Heart right ventricle (tissue), 16 donors: ENCODE results near the gene ARMC9. TPM values are rescaled to one million over a fixed set of nuclear protein-coding genes. Genes with fewer than 3 reads are reported as not detected.
"Not testable (repeated sequence)": the region's sequence is repeated elsewhere in the genome, so short reads cannot be mapped to it uniquely, and the experiment has no call there.

Experiments
- ATAC-seq, 8 donors: fragments of 200-7000 bp; cut with Tn5 transposase; one replicate each; pipeline ENCODE4 v1.9.1; 2020; ENCODE audit warnings: mild to moderate bottlenecking in 8 of 8, moderate library complexity in 8 of 8, moderate number of reproducible peaks in 1 of 8
- DNase-seq, 2 donors: peaks; one replicate each; pipeline ENCODE4 v3.0.0-alpha.2; 2020
- H3K27ac ChIP-seq, 10 donors: fragments of 200-600 bp; sonication (generic) in 2 of 10; one replicate each; pipeline versions ENCODE4 v1.5.0 to v1.8.0; 2020 to 2022; ENCODE audit warnings: mild to moderate bottlenecking in 3 of 10
- H3K27me3 ChIP-seq, 7 donors: fragments of 200-600 bp; one replicate each; pipeline ENCODE4 v1.8.0; 2021 to 2022; ENCODE audit warnings: mild to moderate bottlenecking in 2 of 7
- H3K36me3 ChIP-seq, 9 donors: fragments of 200-600 bp; sonication (generic) in 1 of 9; one replicate each; pipeline versions ENCODE4 v1.5.0 to v1.8.0; 2020 to 2022; ENCODE audit warnings: mild to moderate bottlenecking in 2 of 9
- H3K4me1 ChIP-seq, 9 donors: fragments of 200-600 bp; sonication (generic) in 1 of 9; one replicate each; pipeline versions ENCODE4 v1.5.0 to v1.8.0; 2020 to 2022; ENCODE audit warnings: mild to moderate bottlenecking in 4 of 9
- H3K4me3 ChIP-seq, 10 donors: fragments of 200-600 bp; sonication (generic) in 2 of 10; one replicate each; pipeline versions ENCODE4 v1.5.0 to v1.8.0; 2020 to 2022; ENCODE audit warnings: mild to moderate bottlenecking in 7 of 10, moderate library complexity in 2 of 10
- H3K9me3 ChIP-seq, 11 donors: fragments of 200-600 bp in 10 of 11; sonication (generic) in 2 of 11; one replicate each; pipeline versions ENCODE4 v1.5.0 to v1.8.0; 2013 to 2022; ENCODE audit warnings: mild to moderate bottlenecking in 2 of 11, control low read depth in 1 of 11, moderate library complexity in 1 of 11
- CTCF ChIP-seq, 9 donors: fragments of 200-600 bp; sonication (generic) in 2 of 9; IDR thresholded peaks; one replicate each; pipeline versions ENCODE4 v1.5.0 to v1.8.0; 2021 to 2022; ENCODE audit warnings: antibody characterized with exemption in 9 of 9, mild to moderate bottlenecking in 5 of 9, moderate library complexity in 1 of 9
- WGBS, 2 donors: extraction: QIAGEN DNeasy Blood & Tissue Kit; methylation state at CpG; one replicate each; pipeline ENCODE4 v1.1.7; 2013; ENCODE audit warnings: inconsistent platforms in 1 of 2; 5-methylcytosine and 5-hydroxymethylcytosine counted together
- intact Hi-C, 10 donors: fragments of 100-400 bp; cut with DNase I; formaldehyde crosslinking; loops; one replicate each; pipeline versions ENCODE4 v1.11.1 to v1.14.2; 2022
- polyA plus RNA-seq, 2 donors: library from polyadenylated mRNA; stranded (reverse); fragments of 200-250 nt; gene quantifications; one replicate each; pipeline ENCODE4 v1.2.3, GENCODE V29; 2013
- total RNA-seq, 10 donors: library from RNA; stranded (reverse); fragmentation: NEBNext Ultra II Directional in 3 of 10; extraction: Animal tissue kit (Norgen Biotek cat#: 25700) in 3 of 10; gene quantifications; one replicate each; pipeline versions ENCODE4 v1.2.1 to v1.2.4, GENCODE V29; 2021 to 2023
- donor health status: Arrhythmogenic right ventricular cardiomyopathy.
- donor health status: ischemic (EF 13 %, LVEDD 7.1; RV severe dilation, severe dysfunction).
- donor health status: healthy with polysubstance abuse.
- donor health status: DM: no; HTN: yes; CAD: no.
- donor health status: DM: no; HTN: no; CAD: no.
- donor health status: ischemic (EF 25% LVEDD 6.9; RV normal size, moderate dysfunction).
- donor health status: ischemic (EF 25% LVEDD 5.7; RV mildly dilated, moderate dysfunction).
- donor health status: healthy.
- donor health status: DM: yes; HTN: yes; CAD: no.
- donor health status: Ischemic cardiomyopathy.
- donor health status: ischemic (EF 35%, LVEDD 5.7; RV mildly dilated, moderate dysfunction).
- donor health status: nonischemic (EF 11% LVEDD 7.7; RV severe dilation, severe dysfunction).
- donor health status: DM: yes; HTN: yes; CAD: no.
- donor health status: PGD.
- donor health status: ischemic (EF 29% LVEDD 5.4; RV normal size, mild dysfunction).
- donor health status: nonischemic (EF 23%, LVEDD 6.1; RV moderate dilation, normal function).

The ARMC9 gene
- total and polyA plus RNA-seq, 12 donors, result 1.6 to 6.8 (median 2.3) TPM

GRCh38 chr2:231193216-231193615 lies 5.2 kb upstream of the ARMC9 start:
- intact Hi-C loops, result loop anchor here in 6 of 10 donors (2.0 to 10.0 kb wide), 5 partner anchors 81 to 88 kb away; no protein-coding TSS in a partner anchor
- Histone ChIP-seq H3K27ac (peak overlapping the region in 3 of 10 donors; percentile 93 to 97 (median 95)), H3K4me1 (peaks cover 14 to 45% (median 26%) of the 10 kb centered on the region in 9 donors), H3K27me3 (peaks cover 0 to 16% (median 0%) of the 10 kb centered on the region in 7 donors), H3K4me3 (no peak overlapping the region), H3K36me3 (no peaks in the 10 kb centered on the region), H3K9me3 (no peaks in the 10 kb centered on the region)
- DNase-seq (no peak), ATAC-seq (no peak)
- TF ChIP-seq CTCF (IDR thresholded peaks at IDR 0.05), result no peak
- 89 to 90% methylated on average over 3 of the region's 3 CpGs for WGBS, 2 donors

- no peak overlapping the region for H3K27ac ChIP-seq
- peaks cover 3 to 32% (median 18%) of the 10 kb centered on the region in 9 donors for H3K4me1 ChIP-seq
- no peaks in the 10 kb centered on the region for H3K9me3 ChIP-seq
- H3K36me3 ChIP-seq, result peaks cover 0 to under 1% (median 0%) of the 10 kb centered on the region in 9 donors
- no peak for DNase-seq
- ATAC-seq, result no peak
- TF ChIP-seq CTCF (IDR thresholded peaks at IDR 0.05), result no peak
- no peak overlapping the region for H3K4me3 ChIP-seq
- WGBS, 2 donors, result 92 to 94% methylated on average over 5 of the region's 5 CpGs
- intact Hi-C loops, result loop anchor here in 2 of 10 donors (5.0 to 10.0 kb wide), 2 partner anchors 89 to 92 kb away; no protein-coding TSS in a partner anchor
- H3K27me3 ChIP-seq, result peaks cover 0 to 11% (median 0%) of the 10 kb centered on the region in 7 donors
Observed at GRCh38 chr2:231196592-231196991, 1.8 kb upstream of the ARMC9 start.

- not testable (repeated sequence) for H3K4me3 ChIP-seq, ATAC-seq, H3K9me3 ChIP-seq, H3K27ac ChIP-seq, DNase-seq, H3K36me3 ChIP-seq
- Histone ChIP-seq H3K27me3 (peaks cover 0 to 11% (median 0%) of the 10 kb centered on the region in 7 donors), H3K4me1 (peaks cover 3 to 26% (median 15%) of the 10 kb centered on the region in 9 donors)
- intact Hi-C loops, result loop anchor here in 2 of 10 donors (5.0 to 10.0 kb wide), 2 partner anchors 90 to 92 kb away; no protein-coding TSS in a partner anchor
- 93 to 94% methylated on average over 7 of the region's 7 CpGs for WGBS, 2 donors
Observed at GRCh38 chr2:231197196-231197595, 1.2 kb upstream of the ARMC9 start.

GRCh38 chr2:231197706-231198290 lies 633 bp upstream of the ARMC9 start:
- ATAC-seq (no peak), DNase-seq (no peak)
- no peak for TF ChIP-seq CTCF (IDR thresholded peaks at IDR 0.05)
- peaks cover 0 to 19% (median 15%) of the 10 kb centered on the region in 9 donors for H3K4me1 ChIP-seq
- H3K36me3 ChIP-seq, result peaks cover 0 to 4% (median 0%) of the 10 kb centered on the region in 9 donors
- H3K9me3 ChIP-seq, result no peaks in the 10 kb centered on the region
- peak overlapping the region in 7 of 10 donors; percentile 41 to 81 (median 67) for H3K27ac ChIP-seq
- peaks cover 0 to 7% (median 0%) of the 10 kb centered on the region in 7 donors for H3K27me3 ChIP-seq
- H3K4me3 ChIP-seq, result peak overlapping the region; percentile 62 to 98 (median 84)
- WGBS, 2 donors, result 20 to 23% methylated on average over 11 of the region's 11 CpGs
- intact Hi-C loops, result loop anchor here in 3 of 10 donors (2.0 to 10.0 kb wide), 3 partner anchors 90 to 93 kb away; no protein-coding TSS in a partner anchor
